BE2C (cell line): ENCODE data around the gene RNF213.

Experiments used
- DNase-seq: peaks from one replicate; pipeline ENCODE4 v3.0.0-alpha.2; 2020
- H3K27me3 ChIP-seq: fragments of 250-450 bp; sonication (Bioruptor Pico); 2 replicates; pipeline ENCODE4 v1.5.1; 2020; ENCODE audit warnings: mild to moderate bottlenecking
- H3K36me3 ChIP-seq: fragments of 250-450 bp; sonication (Bioruptor Pico); 2 replicates; pipeline ENCODE4 v1.5.1; 2020; ENCODE audit warnings: mild to moderate bottlenecking
- H3K4me1 ChIP-seq: fragments of 250-450 bp; sonication (Bioruptor Pico); 2 replicates; pipeline ENCODE4 v1.5.1; 2020
- H3K4me3 ChIP-seq: 2 replicates; pipeline ENCODE4 v1.5.1; 2011; ENCODE audit warnings: low read depth, low read length
- H3K9me3 ChIP-seq: fragments of 250-450 bp; sonication (Bioruptor Pico); 2 replicates; pipeline ENCODE4 v1.5.1; 2020
- CTCF ChIP-seq: IDR thresholded peaks from 2 replicates; pipeline ENCODE4 v1.5.1; 2012; ENCODE audit warnings: mild to moderate bottlenecking, low read depth, low read length

Gene RNF213

DNA sequence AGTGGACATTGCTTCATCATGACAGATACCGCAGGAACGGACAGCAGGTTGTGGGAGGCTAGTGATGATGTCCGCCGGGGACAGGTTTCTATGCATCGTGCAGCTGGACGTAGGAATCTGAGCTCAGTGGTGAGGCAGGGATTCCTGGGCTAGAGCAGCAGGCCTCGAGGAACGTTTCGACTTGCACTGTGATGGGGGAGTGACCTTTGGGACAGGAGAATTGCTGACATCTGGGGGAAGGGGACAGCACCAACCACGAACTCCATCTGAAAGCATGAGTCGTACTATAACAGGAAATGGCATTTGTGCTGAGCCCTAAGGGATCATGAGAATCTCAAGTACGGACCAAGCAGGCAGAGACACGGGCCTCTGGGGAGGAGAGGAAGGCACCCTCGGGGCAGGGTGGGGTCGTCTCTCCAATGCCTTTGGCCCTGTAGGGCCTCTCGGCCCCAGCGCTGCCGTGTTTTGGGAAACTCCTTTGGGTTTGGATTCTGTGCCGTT is 88.5 kb downstream of the RNF213 start:
- DNase-seq = no peak
- H3K27me3 ChIP-seq = no peaks in the 10 kb centered on the region
- no peak overlapping the region for H3K4me3 ChIP-seq
- H3K36me3 ChIP-seq = peaks cover 24% of the 10 kb centered on the region
- no peak for TF ChIP-seq CTCF
- H3K9me3 ChIP-seq = no peaks in the 10 kb centered on the region
- no peaks in the 10 kb centered on the region for H3K4me1 ChIP-seq

GRCh38 chr17:80349751-80350150 is 89.1 kb downstream of the RNF213 start:
- H3K4me3 ChIP-seq = no peak overlapping the region
- DNase-seq = no peak
- H3K27me3 ChIP-seq = no peaks in the 10 kb centered on the region
- H3K4me1 ChIP-seq = no peaks in the 10 kb centered on the region
- TF ChIP-seq CTCF = no peak
- no peaks in the 10 kb centered on the region for H3K9me3 ChIP-seq
- H3K36me3 ChIP-seq = peaks cover 20% of the 10 kb centered on the region

DNA sequence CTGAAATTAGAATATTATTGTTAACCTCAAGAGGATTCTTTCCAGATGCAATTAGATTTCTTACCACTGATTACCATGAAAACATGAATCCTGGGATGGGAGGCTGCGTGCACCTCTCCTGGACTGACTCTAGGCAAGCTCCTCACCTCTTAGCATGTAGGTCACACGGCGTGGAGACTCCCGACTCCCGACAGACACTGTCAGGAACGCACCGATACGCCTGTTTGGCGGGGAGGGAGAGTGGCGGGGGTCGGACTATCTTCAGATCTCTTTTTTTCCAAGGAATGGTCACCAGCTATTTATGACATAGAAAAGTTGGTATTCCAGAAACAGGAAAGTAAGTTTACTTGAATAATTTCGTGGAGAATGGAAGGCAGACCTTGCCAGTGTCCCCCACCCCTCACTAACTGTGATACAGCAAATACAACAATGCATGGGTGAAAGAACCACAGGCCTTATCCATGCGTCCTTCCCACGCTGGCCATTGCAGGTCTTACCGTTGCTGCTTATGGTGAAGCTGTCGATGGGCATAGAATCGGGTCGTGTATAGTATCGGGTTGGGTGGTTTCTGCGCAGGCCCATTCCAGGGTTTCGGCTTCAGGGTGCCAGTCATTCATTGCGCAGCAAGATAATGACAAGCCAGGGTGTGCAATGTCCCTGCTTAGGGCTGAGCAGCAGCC is 91.7 kb downstream of the RNF213 start:
- H3K36me3 ChIP-seq = peaks cover 14% of the 10 kb centered on the region
- H3K4me1 ChIP-seq = no peaks in the 10 kb centered on the region
- no peak for TF ChIP-seq CTCF
- no peak for DNase-seq
- no peaks in the 10 kb centered on the region for H3K27me3 ChIP-seq
- H3K9me3 ChIP-seq = no peaks in the 10 kb centered on the region
- H3K4me3 ChIP-seq = no peak overlapping the region

DNA sequence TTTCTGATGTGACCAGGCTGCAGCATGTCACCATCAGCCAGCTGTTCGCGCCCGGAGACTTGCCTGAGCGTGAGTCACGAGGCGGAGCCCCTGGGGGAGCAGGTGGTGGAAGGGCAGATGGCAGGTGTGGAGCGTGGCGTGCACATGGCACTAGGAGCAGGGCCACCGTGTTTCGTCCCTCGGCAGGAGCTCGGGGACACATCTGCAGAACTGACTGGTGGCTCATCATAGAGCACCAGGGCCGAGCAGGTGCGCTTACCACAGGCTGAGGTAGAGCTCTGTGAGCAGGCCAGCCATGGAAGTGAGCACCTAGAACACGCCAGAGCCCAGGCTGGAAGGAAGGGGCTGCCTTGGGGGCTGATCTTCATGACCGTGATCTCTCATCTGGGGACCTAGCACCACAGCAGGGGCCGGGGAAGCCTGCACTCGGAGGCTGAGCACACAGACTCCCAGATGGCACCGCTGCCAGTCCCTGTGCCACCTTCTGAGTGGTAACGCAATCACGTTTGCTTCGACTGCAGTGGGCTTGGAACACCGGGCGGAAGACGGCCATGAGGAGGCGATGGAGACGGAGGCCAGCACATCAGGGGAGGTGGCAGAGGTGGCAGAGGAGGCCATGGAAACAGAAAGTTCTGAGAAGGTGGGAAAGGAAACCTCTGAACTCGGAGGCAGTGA is 92.5 kb downstream of the RNF213 start:
- no peak for TF ChIP-seq CTCF
- peaks cover 14% of the 10 kb centered on the region; the same call in 1 of the 2 replicates for H3K36me3 ChIP-seq
- no peak for DNase-seq
- H3K27me3 ChIP-seq = no peaks in the 10 kb centered on the region
- H3K4me1 ChIP-seq = no peaks in the 10 kb centered on the region
- H3K4me3 ChIP-seq = no peak overlapping the region
- no peaks in the 10 kb centered on the region for H3K9me3 ChIP-seq

DNA sequence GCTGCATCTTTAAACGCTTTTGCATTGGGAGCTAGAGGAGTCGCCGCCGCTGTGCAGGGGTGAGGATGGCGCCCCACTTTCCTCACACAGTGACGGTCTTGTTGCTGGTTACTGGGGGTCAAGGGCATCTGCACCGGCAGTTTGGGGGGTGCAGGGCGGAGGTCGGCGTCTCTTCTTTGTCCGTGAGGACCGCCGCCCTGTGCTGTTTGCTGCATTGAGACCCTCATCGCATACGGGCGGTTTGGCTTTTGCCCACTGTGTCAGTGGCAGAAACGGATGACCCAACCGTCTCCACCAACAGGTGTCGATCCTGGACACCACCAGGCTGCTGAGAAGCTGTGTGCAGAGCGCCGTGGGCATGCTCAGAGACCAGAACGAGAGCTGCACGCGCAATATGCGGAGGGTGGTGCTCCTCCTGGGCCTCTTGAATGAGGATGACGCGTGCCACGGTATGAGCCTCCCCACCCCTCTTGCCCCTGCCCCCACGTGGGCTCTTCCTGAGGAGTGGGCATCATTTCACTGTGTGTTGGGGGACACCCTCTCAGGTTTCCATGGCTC is 93.1 kb downstream of the RNF213 start:
- TF ChIP-seq CTCF = no peak
- no peaks in the 10 kb centered on the region for H3K27me3 ChIP-seq
- H3K9me3 ChIP-seq = no peaks in the 10 kb centered on the region
- no peak for DNase-seq
- H3K4me3 ChIP-seq = no peak overlapping the region
- no peaks in the 10 kb centered on the region for H3K4me1 ChIP-seq
- H3K36me3 ChIP-seq = peaks cover 9% of the 10 kb centered on the region

- H3K4me1 ChIP-seq = no peaks in the 10 kb centered on the region
- H3K36me3 ChIP-seq = peaks cover 9% of the 10 kb centered on the region
- TF ChIP-seq CTCF = no peak
- DNase-seq = no peak
- no peaks in the 10 kb centered on the region for H3K9me3 ChIP-seq
- H3K27me3 ChIP-seq = no peaks in the 10 kb centered on the region
- H3K4me3 ChIP-seq = no peak overlapping the region
Observed at GRCh38 chr17:80354336-80354735, 93.7 kb downstream of the RNF213 start.
